GM18868 (cell line): ENCODE measurements around the gene GRAMD4.

ENCODE experiments used
- ATAC-seq: cut with Tn5 transposase; IDR thresholded peaks from one replicate; pipeline ENCODE4 v1.9.1; 2021; ENCODE audit warnings: mild to moderate bottlenecking, moderate library complexity; ENCODE audit not compliant: unreplicated experiment

GRAMD4 gene

GRCh38 chr22:46653596-46653995, 33.4 kb downstream of the GRAMD4 start:
- ATAC-seq = no peak

- ATAC-seq = no peak
Measured at GRCh38 chr22:46654426-46654825, 34.2 kb downstream of the GRAMD4 start.

GRCh38 chr22:46654927-46655595, 34.9 kb downstream of the GRAMD4 start:
- no peak for ATAC-seq

- ATAC-seq = no peak
Measured at GRCh38 chr22:46655861-46656608, 35.8 kb downstream of the GRAMD4 start.

GRCh38 chr22:46656856-46657654, 36.9 kb downstream of the GRAMD4 start:
- no peak for ATAC-seq

- ATAC-seq = no peak
Measured at GRCh38 chr22:46657655-46657953, 37.4 kb downstream of the GRAMD4 start.

- no peak for ATAC-seq
Measured at GRCh38 chr22:46657996-46658947, 38.1 kb downstream of the GRAMD4 start.

GRCh38 chr22:46659059-46659790, 39.0 kb downstream of the GRAMD4 start:
- ATAC-seq = no peak

- ATAC-seq = no peak
Measured at GRCh38 chr22:46659791-46660186, 39.6 kb downstream of the GRAMD4 start.

GRCh38 chr22:46660604-46661201, 40.5 kb downstream of the GRAMD4 start:
- ATAC-seq = no peak

- ATAC-seq = no peak
Measured at GRCh38 chr22:46661221-46661851, 41.1 kb downstream of the GRAMD4 start.

- ATAC-seq = no peak
Measured at GRCh38 chr22:46662226-46662625, 42.0 kb downstream of the GRAMD4 start.

- no peak for ATAC-seq
Measured at GRCh38 chr22:46663001-46663400, 42.8 kb downstream of the GRAMD4 start.

- no peak for ATAC-seq
Measured at GRCh38 chr22:46663436-46664100, 43.4 kb downstream of the GRAMD4 start.

- no peak for ATAC-seq
Measured at GRCh38 chr22:46664301-46664855, 44.2 kb downstream of the GRAMD4 start.

- no peak for ATAC-seq
Measured at GRCh38 chr22:46665151-46665695, 45.0 kb downstream of the GRAMD4 start.

GRCh38 chr22:46665751-46666280, 45.6 kb downstream of the GRAMD4 start:
- ATAC-seq = no peak
